NB4 (cell line): ENCODE data around the gene FAM47E.

Experiments used
- CTCF ChIP-seq: IDR thresholded peaks from one replicate; pipeline ENCODE4 v1.5.1; 2012; ENCODE audit warnings: low read depth, low read length
- MAX ChIP-seq: IDR thresholded peaks from 2 replicates; pipeline ENCODE4 v1.6.1; 2011; ENCODE audit warnings: low read depth, low read length
- MYC ChIP-seq: IDR thresholded peaks from 2 replicates; pipeline ENCODE4 v1.6.1; 2011; ENCODE audit warnings: low read depth, low read length
- POLR2A ChIP-seq: IDR thresholded peaks from 2 replicates; pipeline ENCODE4 v1.6.1; 2011; ENCODE audit warnings: mild to moderate bottlenecking; ENCODE audit not compliant: insufficient read length; ENCODE audit errors: extremely low read depth

GRCh38 chr4:76313547-76313946 is 62.0 kb downstream of the FAM47E start:
- TF ChIP-seq CTCF (no peak), POLR2A (no peak), MAX (no peak), MYC (no peak)
